NB4 (cell line): ENCODE measurements around the gene SERP2.

Experiments used
- POLR2A ChIP-seq: IDR thresholded peaks from 2 replicates; pipeline ENCODE4 v1.6.1; 2011; ENCODE audit warnings: mild to moderate bottlenecking; ENCODE audit not compliant: insufficient read length; ENCODE audit errors: extremely low read depth
- TF ChIP-seq, protein P1 (sequence below): IDR thresholded peaks from one replicate; pipeline ENCODE4 v1.5.1; 2012; ENCODE audit warnings: low read depth, low read length

DNA sequence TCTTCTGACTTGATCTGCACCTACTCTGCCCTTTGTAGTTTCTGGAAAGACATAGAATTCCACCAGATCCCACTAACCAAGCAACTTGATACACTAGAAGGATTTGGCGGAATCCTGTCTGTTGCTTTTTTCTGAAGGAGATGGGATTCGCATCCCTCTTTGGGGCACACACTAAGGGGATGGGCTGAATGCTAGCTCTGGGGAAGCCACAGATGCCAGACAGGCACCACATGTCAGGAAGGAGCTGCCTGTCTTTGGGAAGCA, 52.1 kb downstream of the SERP2 start:
- TF ChIP-seq, protein P1, sequence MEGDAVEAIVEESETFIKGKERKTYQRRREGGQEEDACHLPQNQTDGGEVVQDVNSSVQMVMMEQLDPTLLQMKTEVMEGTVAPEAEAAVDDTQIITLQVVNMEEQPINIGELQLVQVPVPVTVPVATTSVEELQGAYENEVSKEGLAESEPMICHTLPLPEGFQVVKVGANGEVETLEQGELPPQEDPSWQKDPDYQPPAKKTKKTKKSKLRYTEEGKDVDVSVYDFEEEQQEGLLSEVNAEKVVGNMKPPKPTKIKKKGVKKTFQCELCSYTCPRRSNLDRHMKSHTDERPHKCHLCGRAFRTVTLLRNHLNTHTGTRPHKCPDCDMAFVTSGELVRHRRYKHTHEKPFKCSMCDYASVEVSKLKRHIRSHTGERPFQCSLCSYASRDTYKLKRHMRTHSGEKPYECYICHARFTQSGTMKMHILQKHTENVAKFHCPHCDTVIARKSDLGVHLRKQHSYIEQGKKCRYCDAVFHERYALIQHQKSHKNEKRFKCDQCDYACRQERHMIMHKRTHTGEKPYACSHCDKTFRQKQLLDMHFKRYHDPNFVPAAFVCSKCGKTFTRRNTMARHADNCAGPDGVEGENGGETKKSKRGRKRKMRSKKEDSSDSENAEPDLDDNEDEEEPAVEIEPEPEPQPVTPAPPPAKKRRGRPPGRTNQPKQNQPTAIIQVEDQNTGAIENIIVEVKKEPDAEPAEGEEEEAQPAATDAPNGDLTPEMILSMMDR = no peak
- TF ChIP-seq POLR2A = no peak
